Hepatocyte (in vitro differentiated cells): ENCODE data around the gene TOR4A.

Experiments used
- CTCF ChIP-seq: fragments of 200-600 bp; sonication (generic); IDR thresholded peaks from 2 replicates; pipeline ENCODE4 v1.5.1; 2016; ENCODE audit warnings: antibody characterized with exemption, mild to moderate bottlenecking; ENCODE audit not compliant: poor library complexity
- EZH2 ChIP-seq: fragments of 200-600 bp; sonication (generic); IDR thresholded peaks from 2 replicates; pipeline ENCODE4 v1.6.1; 2016; ENCODE audit warnings: antibody characterized with exemption, mild to moderate bottlenecking, borderline replicate concordance

DNA sequence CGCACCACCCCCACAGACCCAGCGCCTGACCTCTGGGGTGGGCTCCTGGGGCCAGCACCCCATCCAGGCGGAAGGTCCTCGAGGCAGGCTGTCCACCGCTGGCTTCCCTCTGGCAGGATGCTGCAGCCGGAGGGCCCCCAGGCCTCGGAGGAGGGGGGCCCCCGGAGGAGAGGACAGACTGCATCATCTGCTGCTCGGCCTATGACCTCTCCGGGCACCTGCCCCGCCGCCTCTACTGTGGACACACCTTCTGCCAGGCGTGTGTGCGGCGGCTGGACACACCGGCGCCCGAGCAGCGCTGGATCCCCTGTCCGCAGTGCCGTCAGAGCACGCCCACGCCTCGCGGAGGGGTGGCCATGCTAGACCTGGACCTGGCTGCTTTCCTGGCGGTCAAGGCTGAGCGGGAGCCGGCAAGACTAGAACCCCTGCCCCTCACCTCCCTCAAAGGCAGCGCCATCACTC is 49.0 kb upstream of the TOR4A start:
- TF ChIP-seq EZH2 = no peak
- TF ChIP-seq CTCF = no peak
